ENCODE results near the gene MOK. TPM values are rescaled to one million over a fixed set of nuclear protein-coding genes. Genes with fewer than 3 reads are reported as not detected.
A peak's percentile ranks its signal among the peaks of the same experiment; 100 is the strongest.

The MOK gene
- total RNA-seq, 1 donor from 2014 or later: 18.2 TPM

GRCh38 chr14:102320033-102320660, 15.2 kb upstream of the MOK start:
- TF ChIP-seq CTCF (conservative IDR thresholded peaks at IDR 0.05): no peak
- DNase-seq (ENCODE audit: low read depth, low spot score): no peak
- peaks cover 15% of the 10 kb centered on the region for H3K27me3 Mint-ChIP-seq (ENCODE audit: low read depth)
- no peaks in the 10 kb centered on the region for H3K9me3 Mint-ChIP-seq
- H3K27ac Mint-ChIP-seq (ENCODE audit: unreplicated experiment): peak overlapping the region; percentile 83
- peaks cover 2% of the 10 kb centered on the region for H3K36me3 Mint-ChIP-seq (ENCODE audit: low read depth)
- peaks cover 57% of the 10 kb centered on the region for H3K4me1 Mint-ChIP-seq
- peak overlapping the region; percentile 94 for H3K4me3 Mint-ChIP-seq

DNA sequence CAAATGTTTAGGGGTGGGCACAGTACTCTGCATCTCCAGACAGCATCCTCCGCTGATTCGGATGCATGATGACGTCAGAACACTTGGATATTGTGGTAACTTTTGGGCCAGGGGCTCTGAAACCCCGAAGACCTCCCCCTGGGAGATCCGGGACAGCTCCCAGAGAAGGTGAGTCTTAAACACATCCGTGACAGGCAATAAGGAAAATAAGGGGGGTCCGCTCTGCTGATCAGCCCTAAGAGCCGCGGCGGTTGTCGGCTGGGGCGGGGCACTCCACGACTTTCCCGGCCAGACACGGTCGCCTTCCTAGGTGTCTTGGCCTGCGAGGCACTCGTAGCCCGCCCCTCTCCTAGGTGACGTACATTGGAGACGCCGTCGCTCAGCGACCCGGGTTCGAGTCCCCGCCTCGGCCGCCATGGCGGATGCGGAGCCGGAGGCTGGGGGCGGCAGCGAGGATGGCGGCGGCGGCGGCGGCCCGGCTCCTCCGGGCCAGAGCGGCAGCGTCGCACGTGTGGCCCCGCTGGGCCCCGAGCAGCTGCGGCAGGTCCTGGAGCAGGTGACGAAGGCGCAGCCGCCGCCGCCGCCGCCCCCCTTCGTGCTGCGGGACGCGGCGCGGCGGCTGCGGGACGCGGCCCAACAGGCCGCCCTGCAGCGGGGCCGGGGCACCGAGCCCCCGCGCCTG, 14.5 kb upstream of the MOK start, which contains the start of gene ZNF839:
TSS of gene ZNF839 (plus strand) at position 396 of the 682 bp plus-strand sequence. CDS start at position 416, 20 bp downstream.
- H3K36me3 Mint-ChIP-seq (ENCODE audit: low read depth): peaks cover 2% of the 10 kb centered on the region
- no peaks in the 10 kb centered on the region for H3K9me3 Mint-ChIP-seq

DNA sequence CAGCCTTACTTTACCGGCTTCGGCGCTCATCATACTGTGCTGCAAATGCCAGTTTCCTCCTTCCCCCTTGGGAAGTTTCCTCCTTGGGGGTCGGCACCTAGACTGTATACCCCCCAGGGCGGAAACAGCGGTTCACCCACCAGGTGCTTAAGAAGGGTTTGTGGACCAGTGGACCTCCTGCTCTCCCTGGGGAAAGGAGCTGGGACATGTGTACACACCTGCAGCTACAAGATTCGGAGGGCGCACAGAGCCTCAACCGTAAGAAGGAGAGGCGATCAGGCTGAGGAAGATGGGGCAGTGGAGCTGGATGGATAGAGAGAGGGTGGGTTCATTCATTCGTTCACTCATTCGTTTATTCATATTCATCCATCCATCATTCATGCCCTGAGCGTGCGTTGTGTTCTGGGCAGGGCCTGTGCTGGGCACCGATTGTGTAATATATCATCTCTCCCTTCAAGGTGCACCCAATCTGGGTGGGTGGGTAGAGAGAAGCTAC, 13.9 kb upstream of the MOK start:
- no peak for TF ChIP-seq CTCF (conservative IDR thresholded peaks at IDR 0.05)
- peaks cover 18% of the 10 kb centered on the region for H3K27me3 Mint-ChIP-seq (ENCODE audit: low read depth)
- peak overlapping the region; percentile 96 for H3K4me3 Mint-ChIP-seq
- H3K4me1 Mint-ChIP-seq: peaks cover 71% of the 10 kb centered on the region
- DNase-seq (ENCODE audit: low read depth, low spot score): no peak
- H3K36me3 Mint-ChIP-seq (ENCODE audit: low read depth): peaks cover 2% of the 10 kb centered on the region
- peak overlapping the region; percentile 97 for H3K27ac Mint-ChIP-seq (ENCODE audit: unreplicated experiment)
- no peaks in the 10 kb centered on the region for H3K9me3 Mint-ChIP-seq

More for the DNA sequence above, 14.5 kb upstream of the MOK start, which contains the start of gene ZNF839:
- DNase-seq (ENCODE audit: low read depth, low spot score): peak; percentile 96
- TF ChIP-seq CTCF (conservative IDR thresholded peaks at IDR 0.05): no peak
- H3K27me3 Mint-ChIP-seq (ENCODE audit: low read depth): peaks cover 17% of the 10 kb centered on the region
- H3K4me3 Mint-ChIP-seq: peak within 1 kb of the TSS; percentile 96
- H3K4me1 Mint-ChIP-seq: peaks cover 64% of the 10 kb centered on the region
- peak within 1 kb of the TSS; percentile 97 for H3K27ac Mint-ChIP-seq (ENCODE audit: unreplicated experiment)

- DNase-seq (ENCODE audit: low read depth, low spot score): no peak
- peaks cover 67% of the 10 kb centered on the region for H3K4me1 Mint-ChIP-seq
Observed at GRCh38 chr14:102317564-102318248, 12.7 kb upstream of the MOK start.

More at GRCh38 chr14:102317564-102318248, 12.7 kb upstream of the MOK start:
- no peaks in the 10 kb centered on the region for H3K36me3 Mint-ChIP-seq (ENCODE audit: low read depth)
- no peak for TF ChIP-seq CTCF (conservative IDR thresholded peaks at IDR 0.05)
- H3K4me3 Mint-ChIP-seq: peak overlapping the region; percentile 96
- peak overlapping the region; percentile 89 for H3K27ac Mint-ChIP-seq (ENCODE audit: unreplicated experiment)
- H3K9me3 Mint-ChIP-seq: no peaks in the 10 kb centered on the region
- peaks cover 18% of the 10 kb centered on the region for H3K27me3 Mint-ChIP-seq (ENCODE audit: low read depth)

Data from neural crest cell (in vitro differentiated cells).